Activated T-cell treated with anti-CD3 and anti-CD28 coated beads, Interleukin-2, amount 50 U/mL, for 1 hour (primary cell): ENCODE measurements around the gene F5.

Source experiments
- DNase-seq: peaks from one replicate; pipeline ENCODE4 v3.0.0-alpha.2; 2020

The F5 gene

GRCh38 chr1:169586395-169587255 is at the start of gene F5:
Gene F5 (minus strand): TSS chr1:169586481. CDS start chr1:169586386, 95 bp downstream.
- peak; percentile 75 for DNase-seq

- DNase-seq, result no peak
Measured at GRCh38 chr1:169634877-169635276, 48.6 kb upstream of the F5 start.

GRCh38 chr1:169634145-169634544 is 47.9 kb upstream of the F5 start:
- DNase-seq, result no peak

- no peak for DNase-seq
Measured at GRCh38 chr1:169631249-169631648, 45.0 kb upstream of the F5 start.

- DNase-seq, result no peak
Measured at GRCh38 chr1:169630006-169630405, 43.7 kb upstream of the F5 start, which contains the start of gene SELP. Gene SELP (minus strand): TSS chr1:169630124. CDS start chr1:169630074, 50 bp downstream.

GRCh38 chr1:169624912-169625311 is 38.6 kb upstream of the F5 start:
- no peak for DNase-seq

- no peak for DNase-seq
Measured at GRCh38 chr1:169624122-169624521, 37.8 kb upstream of the F5 start.

GRCh38 chr1:169623132-169623926 is 37.0 kb upstream of the F5 start:
- DNase-seq, result no peak

GRCh38 chr1:169620565-169620964 is 34.3 kb upstream of the F5 start:
- no peak for DNase-seq

- no peak for DNase-seq
Measured at GRCh38 chr1:169618367-169618766, 32.1 kb upstream of the F5 start.

GRCh38 chr1:169615803-169616202 is 29.5 kb upstream of the F5 start:
- no peak for DNase-seq

- no peak for DNase-seq
Measured at GRCh38 chr1:169610858-169611257, 24.6 kb upstream of the F5 start.

GRCh38 chr1:169610108-169610507 is 23.8 kb upstream of the F5 start:
- DNase-seq, result no peak

- DNase-seq, result no peak
Measured at GRCh38 chr1:169608226-169608625, 21.9 kb upstream of the F5 start.

- peak; percentile 33 for DNase-seq
Measured at GRCh38 chr1:169604781-169605560, 18.7 kb upstream of the F5 start.

GRCh38 chr1:169601096-169601881 is 15.0 kb upstream of the F5 start:
- DNase-seq, result no peak

GRCh38 chr1:169595764-169596711 is 9.8 kb upstream of the F5 start:
- DNase-seq, result no peak

GRCh38 chr1:169594391-169594790 is 8.1 kb upstream of the F5 start:
- no peak for DNase-seq

- DNase-seq, result no peak
Measured at GRCh38 chr1:169590932-169591331, 4.7 kb upstream of the F5 start.

- DNase-seq, result no peak
Measured at GRCh38 chr1:169588785-169589485, 2.7 kb upstream of the F5 start.
